Measurements from ENCODE around the gene NASP. TPM values are rescaled to one million over a fixed set of nuclear protein-coding genes. Genes with fewer than 3 reads are reported as not detected.

Gene NASP
- total and polyA plus RNA-seq, 2 of the 4 experiments (the other 2 are of a cell fraction), result 56.6 to 124 TPM

- TF ChIP-seq USF2 (IDR thresholded peaks at IDR 0.05; ENCODE audit: low read depth, low read length) (no peak), RFX5 (IDR thresholded peaks at IDR 0.05; ENCODE audit: low read depth, low read length) (no peak)
- TF ChIP-seq, protein P1, sequence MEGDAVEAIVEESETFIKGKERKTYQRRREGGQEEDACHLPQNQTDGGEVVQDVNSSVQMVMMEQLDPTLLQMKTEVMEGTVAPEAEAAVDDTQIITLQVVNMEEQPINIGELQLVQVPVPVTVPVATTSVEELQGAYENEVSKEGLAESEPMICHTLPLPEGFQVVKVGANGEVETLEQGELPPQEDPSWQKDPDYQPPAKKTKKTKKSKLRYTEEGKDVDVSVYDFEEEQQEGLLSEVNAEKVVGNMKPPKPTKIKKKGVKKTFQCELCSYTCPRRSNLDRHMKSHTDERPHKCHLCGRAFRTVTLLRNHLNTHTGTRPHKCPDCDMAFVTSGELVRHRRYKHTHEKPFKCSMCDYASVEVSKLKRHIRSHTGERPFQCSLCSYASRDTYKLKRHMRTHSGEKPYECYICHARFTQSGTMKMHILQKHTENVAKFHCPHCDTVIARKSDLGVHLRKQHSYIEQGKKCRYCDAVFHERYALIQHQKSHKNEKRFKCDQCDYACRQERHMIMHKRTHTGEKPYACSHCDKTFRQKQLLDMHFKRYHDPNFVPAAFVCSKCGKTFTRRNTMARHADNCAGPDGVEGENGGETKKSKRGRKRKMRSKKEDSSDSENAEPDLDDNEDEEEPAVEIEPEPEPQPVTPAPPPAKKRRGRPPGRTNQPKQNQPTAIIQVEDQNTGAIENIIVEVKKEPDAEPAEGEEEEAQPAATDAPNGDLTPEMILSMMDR (conservative IDR thresholded peaks at IDR 0.05; ENCODE audit: low read depth, low read length), result no peak
Observed at GRCh38 chr1:45551684-45552083, 32.2 kb upstream of the NASP start (continued).

DNA sequence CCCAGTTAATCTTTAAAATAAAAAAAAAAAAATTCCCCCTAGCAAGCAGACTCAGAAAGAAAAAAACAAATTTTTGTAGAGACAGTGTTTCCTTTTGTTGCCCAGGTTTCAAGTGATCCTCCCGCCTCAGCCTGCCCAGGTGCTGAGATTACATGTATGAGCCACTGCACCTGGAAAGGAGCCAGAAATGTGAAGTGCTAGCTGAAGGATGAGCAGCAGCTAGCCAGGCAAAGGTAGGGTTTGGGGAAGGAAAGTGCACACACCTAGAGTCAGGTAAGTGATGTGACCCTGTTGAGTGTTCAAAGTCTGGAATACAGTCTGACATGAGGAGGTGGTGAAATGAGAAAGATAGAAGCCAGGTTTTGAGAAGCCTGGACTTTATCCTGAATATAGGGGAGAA lies 31.5 kb upstream of the NASP start:
- peaks cover 7% of the 10 kb centered on the region for H3K36me3 ChIP-seq (ENCODE audit: control insufficient read depth, insufficient read depth, low read length)
- peaks cover 17 to 40% of the 10 kb centered on the region in 2 experiments for H3K79me1 ChIP-seq (ENCODE audit: low read depth in 1 of 2, low read length in 2 of 2)
- peak overlapping the region; percentile 33; the same call in 1 of the 2 replicates for H3K23ac ChIP-seq (ENCODE audit: low read depth, low read length)
- ChIA-PET POLR2A (ENCODE audit: unreplicated experiment) (no interaction called here), CTCF (interaction anchor here (0.6 kb wide), 1 partner anchor 1708 kb away, joined by 3 read pairs; no protein-coding TSS in a partner anchor)
- H2AFZ ChIP-seq (replicated peaks; ENCODE audit: low read length, poor library complexity), result no peak overlapping the region
- no peak overlapping the region for H3K4me3 ChIP-seq (ENCODE audit: insufficient read depth, low read depth, low read length)
- H2AK5ac ChIP-seq (ENCODE audit: low read depth, low read length), result 0 out of 2 replicates have a peak overlapping the region, but pooled peaks have one; percentile 7
- dilution Hi-C loops (cut with HindIII; ENCODE audit: low sequenced_read_pairs, unreplicated experiment) (no loop called here), intact Hi-C loops (cut with micrococcal nuclease) (no loop called here), in situ Hi-C loops (cut with MboI; ENCODE audit: low sequenced_read_pairs) (no loop called here)
- no peak overlapping the region for H2BK120ac ChIP-seq (ENCODE audit: low read depth, low read length)
- H3K9ac ChIP-seq (ENCODE audit: low read depth, low read length), result no peak overlapping the region
- no peak overlapping the region for H2BK15ac ChIP-seq (ENCODE audit: low read depth, low read length)
- H4K91ac ChIP-seq (ENCODE audit: insufficient read depth, low read depth, low read length), result no peak overlapping the region
- TF ChIP-seq CEBPB (IDR thresholded peaks at IDR 0.05; ENCODE audit: low read depth, low read length) (no peak), BHLHE40 (IDR thresholded peaks at IDR 0.05; ENCODE audit: low read depth, low read length) (no peak), MXI1 (IDR thresholded peaks at IDR 0.05; ENCODE audit: borderline replicate concordance, low read depth, low read length) (no peak), RCOR1 (IDR thresholded peaks at IDR 0.05; ENCODE audit: insufficient replicate concordance, low read length) (no peak), MAZ (IDR thresholded peaks at IDR 0.05; ENCODE audit: borderline replicate concordance, low read depth, low read length) (no peak), USF2 (IDR thresholded peaks at IDR 0.05; ENCODE audit: low read depth, low read length) (no peak)
- no peak overlapping the region for H2BK20ac ChIP-seq (ENCODE audit: low read depth, low read length)
- H3K18ac ChIP-seq (ENCODE audit: low read depth, low read length), result no peak overlapping the region
- H2AK9ac ChIP-seq (replicated peaks; ENCODE audit: low read depth, low read length, poor library complexity), result no peak overlapping the region
- no peak for DNase-seq
- H4K5ac ChIP-seq (ENCODE audit: low read depth, low read length), result no peak overlapping the region
- no peak overlapping the region for H3K4me2 ChIP-seq (ENCODE audit: low read depth, low read length)
- H3K27me3 ChIP-seq (ENCODE audit: control insufficient read depth, insufficient read depth, low read length), result no peaks in the 10 kb centered on the region
- H3K4me1 ChIP-seq (ENCODE audit: control insufficient read depth, insufficient read depth, low read length), result peaks cover 7% of the 10 kb centered on the region
- H4K20me1 ChIP-seq (ENCODE audit: insufficient read depth, low read length), result no peaks in the 10 kb centered on the region
- ATAC-seq (ENCODE audit: low read depth), result no peak
- H3K4ac ChIP-seq (ENCODE audit: low read depth, low read length), result no peak overlapping the region
- peaks cover 5% of the 10 kb centered on the region; the same call in 1 of the 2 replicates for H3K9me1 ChIP-seq (ENCODE audit: insufficient read depth, low read length)
- H4K8ac ChIP-seq (ENCODE audit: low read depth in 2 of 2, low read length in 2 of 2), result no peak overlapping the region
- 88% methylated on average over 1 of the region's 1 CpG; no CpG with 5 or more reads in 1 of the 2 experiments for WGBS, 2 experiments (ENCODE audit: extremely low coverage in 2 of 2, insufficient read length in 1 of 2)
- no peak overlapping the region for H3K56ac ChIP-seq (ENCODE audit: extremely low read depth, insufficient read depth, low read length)
- no peaks in the 10 kb centered on the region for H3K9me3 ChIP-seq (ENCODE audit: control insufficient read depth, insufficient read depth, low read length)
- H3K27ac ChIP-seq (ENCODE audit: insufficient read depth, low read length), result no peak overlapping the region
- H2BK5ac ChIP-seq (ENCODE audit: low read depth, low read length, poor library complexity, severe bottlenecking), result no peak overlapping the region
- H3K14ac ChIP-seq (replicated peaks; ENCODE audit: low read depth, low read length), result no peak overlapping the region
- BruUV-seq (replicated peaks), result no TSS peak
